Measurements from ENCODE around the gene HHIP.

The HHIP gene

DNA sequence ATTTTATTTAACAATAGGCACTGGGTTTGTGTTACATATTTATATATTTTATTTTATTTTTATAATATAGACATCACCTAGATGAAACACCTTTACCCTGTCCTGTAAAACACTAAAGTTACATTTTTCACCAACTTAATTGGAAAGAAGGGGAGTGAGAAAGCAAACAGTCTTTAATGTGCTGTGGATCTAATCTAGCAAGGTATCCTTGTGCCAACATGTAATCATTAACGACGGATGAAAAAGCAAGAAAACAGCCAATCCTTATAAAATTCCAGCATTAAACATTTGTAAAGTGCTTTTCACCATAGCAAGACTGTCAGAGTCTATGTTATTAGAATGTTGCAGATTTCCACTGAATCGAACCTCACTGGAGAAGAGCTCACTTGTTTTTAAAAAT lies 92.7 kb downstream of the HHIP start (continued):
- TF ChIP-seq PATZ1 (CRISPR knock-in tag; IDR thresholded peaks at IDR 0.05; ENCODE audit: borderline replicate concordance), result no peak
- TF ChIP-seq TCF4 (CRISPR knock-in tag; IDR thresholded peaks at IDR 0.05; ENCODE audit: borderline replicate concordance), result no peak
- TF ChIP-seq TOX (CRISPR knock-in tag; IDR thresholded peaks at IDR 0.05; ENCODE audit: borderline replicate concordance), result no peak
- no peak for TF ChIP-seq CSRNP3 (CRISPR knock-in tag; IDR thresholded peaks at IDR 0.05)
- no peak for TF ChIP-seq ZFP3 (CRISPR knock-in tag; IDR thresholded peaks at IDR 0.05)
- no peak for TF ChIP-seq PPARA (CRISPR knock-in tag; IDR thresholded peaks at IDR 0.05; ENCODE audit: borderline replicate concordance)
- no peak for TF ChIP-seq CSDC2 (CRISPR knock-in tag; IDR thresholded peaks at IDR 0.05)
- TF ChIP-seq BACH2 (CRISPR knock-in tag; IDR thresholded peaks at IDR 0.05; ENCODE audit: borderline replicate concordance), result no peak
- no peak for TF ChIP-seq POU6F1 (CRISPR knock-in tag; IDR thresholded peaks at IDR 0.05; ENCODE audit: borderline replicate concordance, low read depth)
- no peak for TF ChIP-seq ESRRG (CRISPR knock-in tag; IDR thresholded peaks at IDR 0.05)
- no peak for TF ChIP-seq ZFP30 (CRISPR knock-in tag; IDR thresholded peaks at IDR 0.05)
- TF ChIP-seq GLIS3 (CRISPR knock-in tag; IDR thresholded peaks at IDR 0.05), result no peak

DNA sequence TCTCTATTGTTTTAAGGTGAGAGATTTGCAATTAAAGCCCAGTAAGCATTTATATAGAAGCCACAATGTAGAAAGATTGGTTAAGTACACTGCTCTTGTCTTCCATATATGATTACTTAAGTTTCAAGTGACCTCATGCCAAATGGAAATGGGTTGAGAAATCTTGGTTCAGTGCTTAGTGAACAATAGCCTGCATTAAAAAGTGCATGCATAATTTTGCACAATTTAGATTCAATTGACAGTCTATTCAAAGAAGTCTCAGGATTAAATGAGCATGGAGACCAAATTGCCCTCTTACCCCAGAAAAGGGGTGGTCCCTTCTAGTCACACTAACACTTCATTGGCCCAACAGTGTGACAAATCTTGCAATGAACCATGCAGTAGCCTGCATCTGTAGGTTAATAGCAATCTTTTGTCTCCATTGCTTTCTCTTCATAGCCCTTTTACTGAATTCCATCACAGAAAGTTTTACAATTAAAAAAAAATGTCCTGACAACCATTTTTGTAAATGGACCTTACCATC lies 93.6 kb downstream of the HHIP start:
- no peak for ATAC-seq
- TF ChIP-seq ZFP3 (CRISPR knock-in tag; IDR thresholded peaks at IDR 0.05), result no peak
- no peak for TF ChIP-seq CREB5 (CRISPR knock-in tag; IDR thresholded peaks at IDR 0.05; ENCODE audit: low read depth)
- TF ChIP-seq CSRNP3 (CRISPR knock-in tag; IDR thresholded peaks at IDR 0.05), result no peak
- no peak for TF ChIP-seq RARB (CRISPR knock-in tag; IDR thresholded peaks at IDR 0.05)
- TF ChIP-seq SNAI2 (CRISPR knock-in tag; IDR thresholded peaks at IDR 0.05), result no peak
- no peak for TF ChIP-seq POU6F1 (CRISPR knock-in tag; IDR thresholded peaks at IDR 0.05; ENCODE audit: borderline replicate concordance, low read depth)
- TF ChIP-seq GLIS3 (CRISPR knock-in tag; IDR thresholded peaks at IDR 0.05), result no peak
- TF ChIP-seq ZC3H10 (CRISPR knock-in tag; IDR thresholded peaks at IDR 0.05), result no peak
- TF ChIP-seq ARNTL (CRISPR knock-in tag; IDR thresholded peaks at IDR 0.05; ENCODE audit: borderline replicate concordance, low read depth), result no peak
- no peak for TF ChIP-seq TOX (CRISPR knock-in tag; IDR thresholded peaks at IDR 0.05; ENCODE audit: borderline replicate concordance)
- no peak for TF ChIP-seq ZNF565 (CRISPR knock-in tag; conservative IDR thresholded peaks at IDR 0.05; ENCODE audit: low read depth)
- no peak for TF ChIP-seq OSR1 (CRISPR knock-in tag; IDR thresholded peaks at IDR 0.05)
- TF ChIP-seq TSHZ2 (CRISPR knock-in tag; IDR thresholded peaks at IDR 0.05), result no peak
- TF ChIP-seq ZNF70 (CRISPR knock-in tag; IDR thresholded peaks at IDR 0.05), result no peak
- no peak for TF ChIP-seq PPARA (CRISPR knock-in tag; IDR thresholded peaks at IDR 0.05; ENCODE audit: borderline replicate concordance)
- TF ChIP-seq BACH2 (CRISPR knock-in tag; IDR thresholded peaks at IDR 0.05; ENCODE audit: borderline replicate concordance), result no peak
- TF ChIP-seq ESRRG (CRISPR knock-in tag; IDR thresholded peaks at IDR 0.05), result no peak
- no peak for TF ChIP-seq ZNF8 (CRISPR knock-in tag; IDR thresholded peaks at IDR 0.05)
- TF ChIP-seq ISL1 (CRISPR knock-in tag; IDR thresholded peaks at IDR 0.05), result no peak
